Activated CD4-positive, CD25-positive, alpha-beta regulatory T cell treated with anti-CD3 and anti-CD28 coated beads, Interleukin-2, amount 50 U/mL, for 24 hours (primary cell): ENCODE data around the gene SRGN.

ENCODE experiments used
- ATAC-seq, 2 donors: fragments of 150-1000 bp; cut with Tn5 transposase; one replicate each; pipeline ENCODE4 v1.10.0; 2021; ENCODE audit warnings: mild to moderate bottlenecking in 1 of 2, moderate library complexity in 1 of 2

SRGN gene

DNA sequence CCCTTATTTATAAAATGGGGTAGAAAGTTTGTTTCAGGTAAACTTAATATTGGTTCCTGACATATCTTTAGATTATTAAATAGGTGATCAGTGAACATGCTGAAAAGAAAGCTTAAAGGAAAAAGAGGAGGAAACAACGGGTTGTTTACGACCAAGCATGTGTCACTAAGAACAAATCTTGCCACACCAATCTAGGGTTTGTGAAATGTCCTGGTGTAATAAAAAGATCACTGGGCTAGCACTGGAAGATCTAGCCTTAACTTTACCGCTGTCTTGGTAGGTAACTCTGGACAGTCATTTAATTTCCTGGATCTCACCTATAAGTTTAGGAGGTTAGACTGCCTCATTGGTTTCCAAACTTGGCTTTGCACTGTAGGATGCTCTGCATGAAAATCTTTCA, 55.1 kb downstream of the SRGN start:
- no peak for ATAC-seq

DNA sequence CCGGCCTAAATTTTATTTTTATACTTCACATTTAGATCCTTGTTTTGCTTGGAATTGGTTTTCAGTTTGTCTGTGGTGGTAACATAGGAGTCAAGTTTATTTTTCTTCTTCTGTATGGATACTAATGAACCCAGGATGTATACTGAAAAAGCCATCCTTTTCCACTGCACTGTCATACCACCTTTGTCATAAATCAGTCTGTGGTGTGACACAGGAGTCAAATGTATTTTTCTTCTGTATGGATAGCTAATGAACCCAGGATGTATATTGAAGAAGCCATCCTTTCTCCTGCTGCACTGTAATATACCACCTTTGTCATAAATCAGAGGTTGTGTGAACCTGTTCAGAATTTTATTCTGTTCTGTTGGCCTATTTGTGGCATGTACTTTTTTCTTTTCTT, 57.4 kb downstream of the SRGN start:
- ATAC-seq, result no peak

DNA sequence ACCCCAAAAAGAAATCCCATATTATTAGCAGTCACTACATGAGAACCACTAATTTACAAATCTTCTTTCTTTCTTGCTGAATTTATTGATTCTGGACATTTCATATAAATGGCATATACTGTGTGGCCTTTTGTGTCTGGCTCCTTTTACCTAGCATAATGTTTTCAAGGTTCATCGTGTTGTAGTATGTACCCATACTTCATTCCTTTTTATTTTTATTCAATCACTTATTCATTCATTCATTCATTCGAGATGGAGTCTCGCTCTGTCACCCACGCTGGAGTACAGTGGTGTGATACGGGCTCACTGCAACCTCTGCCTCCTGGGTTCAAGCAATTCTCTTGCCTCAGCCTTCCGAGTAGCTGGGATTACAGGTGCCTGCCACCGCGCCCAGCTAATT, 58.0 kb downstream of the SRGN start:
- no peak for ATAC-seq

DNA sequence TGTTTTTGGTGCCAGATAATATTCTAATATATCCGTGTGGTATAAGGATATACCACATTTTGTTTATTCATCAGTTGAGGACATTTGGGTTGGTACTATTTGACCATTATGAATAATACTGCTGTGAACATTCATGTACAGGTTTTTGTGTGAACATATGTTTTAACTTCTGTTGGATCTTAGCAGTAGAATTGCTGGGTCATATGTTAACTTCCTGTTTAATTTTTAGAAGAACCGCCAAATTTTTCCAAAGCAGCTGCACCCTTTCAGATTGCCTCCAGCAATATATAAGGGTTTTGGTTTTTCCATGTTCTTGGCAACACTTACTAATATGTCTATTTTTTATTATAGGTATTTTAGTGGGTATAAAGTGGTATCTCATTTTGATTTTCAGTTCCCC, 58.9 kb downstream of the SRGN start:
- peak in 1 of 2 donors; percentile 24 for ATAC-seq

DNA sequence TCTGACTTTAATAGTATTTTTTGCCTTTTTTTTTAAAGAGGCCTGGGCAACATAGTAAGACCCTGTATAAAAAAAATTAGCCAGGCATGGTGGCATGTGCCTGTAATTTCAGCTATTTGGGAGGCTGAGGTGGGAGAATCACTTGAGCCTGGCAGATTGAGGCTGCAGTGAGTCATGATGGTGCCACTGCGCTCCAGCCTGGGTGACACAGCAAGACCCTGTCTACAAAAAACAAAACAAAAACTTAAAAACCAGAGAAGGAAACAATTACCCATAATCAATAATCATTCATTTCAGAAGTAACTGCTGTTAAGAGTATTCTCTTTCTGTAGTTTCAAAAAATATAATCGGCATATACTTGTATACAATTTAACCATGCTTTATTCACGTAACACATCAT, 64.1 kb downstream of the SRGN start:
- ATAC-seq, result peak in 1 of 2 donors; percentile 48

DNA sequence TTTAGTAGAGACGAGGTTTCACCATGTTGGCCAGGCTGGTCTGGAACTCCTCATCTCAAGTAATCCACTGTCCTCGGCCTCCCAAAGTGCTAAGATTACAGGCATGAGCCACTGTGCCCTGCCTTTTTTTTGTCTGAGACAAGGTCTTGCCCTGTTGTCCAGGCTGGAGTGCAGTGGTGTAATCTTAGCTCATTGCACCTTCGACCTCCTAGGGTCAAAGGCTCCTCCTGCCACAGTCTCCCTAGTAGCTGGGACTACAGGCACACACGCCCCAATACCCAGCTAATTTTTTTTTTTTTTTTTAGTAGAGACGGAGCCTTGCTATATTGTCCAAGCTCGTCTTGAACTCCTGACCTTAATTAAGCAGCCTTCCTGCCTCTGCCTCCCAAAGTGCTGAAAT, 65.3 kb downstream of the SRGN start:
- ATAC-seq, result no peak
